ENCODE measurements around the gene ANXA1.

DNA sequence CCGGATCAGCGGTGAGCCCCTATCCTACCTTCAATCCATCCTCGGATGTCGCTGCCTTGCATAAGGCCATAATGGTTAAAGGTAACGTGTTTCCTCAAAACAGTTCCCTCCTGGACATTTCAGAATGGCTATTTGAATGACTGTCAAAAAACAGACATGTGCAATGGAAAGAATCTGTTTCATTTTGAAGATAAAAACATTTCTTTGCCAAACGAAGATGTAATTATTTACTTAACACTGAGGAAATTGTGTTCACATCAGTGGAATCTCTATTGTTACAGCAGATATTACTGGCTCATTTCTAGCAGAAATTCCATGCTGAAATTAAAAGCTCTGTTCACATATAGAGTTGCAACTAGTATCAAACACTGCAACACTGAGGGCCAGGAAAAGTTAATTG is 7.1 kb downstream of the ANXA1 start:
- TF ChIP-seq, protein P1, sequence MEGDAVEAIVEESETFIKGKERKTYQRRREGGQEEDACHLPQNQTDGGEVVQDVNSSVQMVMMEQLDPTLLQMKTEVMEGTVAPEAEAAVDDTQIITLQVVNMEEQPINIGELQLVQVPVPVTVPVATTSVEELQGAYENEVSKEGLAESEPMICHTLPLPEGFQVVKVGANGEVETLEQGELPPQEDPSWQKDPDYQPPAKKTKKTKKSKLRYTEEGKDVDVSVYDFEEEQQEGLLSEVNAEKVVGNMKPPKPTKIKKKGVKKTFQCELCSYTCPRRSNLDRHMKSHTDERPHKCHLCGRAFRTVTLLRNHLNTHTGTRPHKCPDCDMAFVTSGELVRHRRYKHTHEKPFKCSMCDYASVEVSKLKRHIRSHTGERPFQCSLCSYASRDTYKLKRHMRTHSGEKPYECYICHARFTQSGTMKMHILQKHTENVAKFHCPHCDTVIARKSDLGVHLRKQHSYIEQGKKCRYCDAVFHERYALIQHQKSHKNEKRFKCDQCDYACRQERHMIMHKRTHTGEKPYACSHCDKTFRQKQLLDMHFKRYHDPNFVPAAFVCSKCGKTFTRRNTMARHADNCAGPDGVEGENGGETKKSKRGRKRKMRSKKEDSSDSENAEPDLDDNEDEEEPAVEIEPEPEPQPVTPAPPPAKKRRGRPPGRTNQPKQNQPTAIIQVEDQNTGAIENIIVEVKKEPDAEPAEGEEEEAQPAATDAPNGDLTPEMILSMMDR (conservative IDR thresholded peaks at IDR 0.05; ENCODE audit: low read length), result no peak
- no peak for TF ChIP-seq EZH2phosphoT487 (IDR thresholded peaks at IDR 0.05; ENCODE audit: borderline replicate concordance, low read depth, low read length)
